ENCODE results near the gene GGNBP2.

The GGNBP2 gene

GRCh38 chr17:36566081-36566480, 21.4 kb downstream of the GGNBP2 start:
- Histone ChIP-seq H3K9me2 (replicated peaks; ENCODE audit: control insufficient read depth, low read length) (no peaks in the 10 kb centered on the region), H3K4me2 (ENCODE audit: low read length) (no peak overlapping the region), H3K9me3 (ENCODE audit: control insufficient read depth, insufficient read depth, low read length) (no peaks in the 10 kb centered on the region), H3K36me3 (ENCODE audit: control insufficient read depth, low read length) (peaks cover 82% of the 10 kb centered on the region), H3F3A (ENCODE audit: control insufficient read depth, insufficient read depth) (peaks cover 5% of the 10 kb centered on the region; the same call in 1 of the 2 replicates), H3K79me2 (ENCODE audit: control insufficient read depth, low read length) (peaks cover 76% of the 10 kb centered on the region), H3K4me3 (ENCODE audit: low read length) (no peak overlapping the region), H4K20me1 (ENCODE audit: control insufficient read depth, insufficient read depth, low read depth, low read length) (no peaks in the 10 kb centered on the region), H3K27me3 (ENCODE audit: control insufficient read depth, low read length) (no peaks in the 10 kb centered on the region), H3K4me1 (ENCODE audit: control insufficient read depth, low read length) (no peaks in the 10 kb centered on the region), H3K27ac (ENCODE audit: low read depth, low read length) (no peak overlapping the region)
- TF ChIP-seq CTCF (IDR thresholded peaks at IDR 0.05; ENCODE audit: low read depth, low read length, poor library complexity, severe bottlenecking), result no peak
- TF ChIP-seq EZH2phosphoT487 (IDR thresholded peaks at IDR 0.05; ENCODE audit: borderline replicate concordance, low read length), result no peak

- Histone ChIP-seq H3K79me2 (ENCODE audit: control insufficient read depth, low read length) (peaks cover 76% of the 10 kb centered on the region), H3K4me3 (ENCODE audit: low read length) (no peak overlapping the region), H3F3A (ENCODE audit: control insufficient read depth, insufficient read depth) (peaks cover 2% of the 10 kb centered on the region), H4K20me1 (ENCODE audit: control insufficient read depth, insufficient read depth, low read depth, low read length) (peaks cover 16% of the 10 kb centered on the region), H3K4me2 (ENCODE audit: low read length) (no peak overlapping the region), H3K4me1 (ENCODE audit: control insufficient read depth, low read length) (no peaks in the 10 kb centered on the region), H3K36me3 (ENCODE audit: control insufficient read depth, low read length) (peaks cover 83% of the 10 kb centered on the region), H3K9me2 (replicated peaks; ENCODE audit: control insufficient read depth, low read length) (no peaks in the 10 kb centered on the region), H3K9me3 (ENCODE audit: control insufficient read depth, insufficient read depth, low read length) (no peaks in the 10 kb centered on the region), H3K27ac (ENCODE audit: low read depth, low read length) (no peak overlapping the region), H3K27me3 (ENCODE audit: control insufficient read depth, low read length) (no peaks in the 10 kb centered on the region)
- TF ChIP-seq CTCF (IDR thresholded peaks at IDR 0.05; ENCODE audit: low read depth, low read length, poor library complexity, severe bottlenecking), result no peak
These were observed 30.3 kb downstream of the GGNBP2 start for GRCh38 chr17:36575028-36575427.

- Histone ChIP-seq H3K79me2 (ENCODE audit: control insufficient read depth, low read length) (peaks cover 66% of the 10 kb centered on the region), H3K4me3 (ENCODE audit: low read length) (no peak overlapping the region), H3K4me1 (ENCODE audit: control insufficient read depth, low read length) (peaks cover 4% of the 10 kb centered on the region; the same call in 1 of the 2 replicates), H3K9me2 (replicated peaks; ENCODE audit: control insufficient read depth, low read length) (no peaks in the 10 kb centered on the region), H3K4me2 (ENCODE audit: low read length) (no peak overlapping the region), H3K27me3 (ENCODE audit: control insufficient read depth, low read length) (no peaks in the 10 kb centered on the region), H4K20me1 (ENCODE audit: control insufficient read depth, insufficient read depth, low read depth, low read length) (peaks cover 16% of the 10 kb centered on the region), H3K27ac (ENCODE audit: low read depth, low read length) (no peak overlapping the region), H3K36me3 (ENCODE audit: control insufficient read depth, low read length) (peaks cover 86% of the 10 kb centered on the region), H3F3A (ENCODE audit: control insufficient read depth, insufficient read depth) (no peaks in the 10 kb centered on the region; the same call in 1 of the 2 replicates), H3K9me3 (ENCODE audit: control insufficient read depth, insufficient read depth, low read length) (no peaks in the 10 kb centered on the region)
- TF ChIP-seq EZH2phosphoT487 (IDR thresholded peaks at IDR 0.05; ENCODE audit: borderline replicate concordance, low read length) (no peak), CTCF (IDR thresholded peaks at IDR 0.05; ENCODE audit: low read depth, low read length, poor library complexity, severe bottlenecking) (no peak)
These were observed 32.1 kb downstream of the GGNBP2 start for GRCh38 chr17:36576793-36577192.

Data from DOHH2 (cell line).